GM10266 (cell line): ENCODE results near the gene ATP10D.
"Not testable (repeated sequence)": the region's sequence is repeated elsewhere in the genome, so short reads cannot be mapped to it uniquely, and the experiment has no call there.

ENCODE experiments used
- DNase-seq: peaks from one replicate; pipeline ENCODE4 v3.0.0; 2012; ENCODE audit errors: extremely low spot score
- TF ChIP-seq, protein P1 (sequence below): IDR thresholded peaks from 2 replicates; pipeline ENCODE4 v1.5.1; 2012; ENCODE audit warnings: mild to moderate bottlenecking, low read depth; ENCODE audit not compliant: control insufficient read depth, insufficient read depth; ENCODE audit errors: missing control alignments

ATP10D gene

DNA sequence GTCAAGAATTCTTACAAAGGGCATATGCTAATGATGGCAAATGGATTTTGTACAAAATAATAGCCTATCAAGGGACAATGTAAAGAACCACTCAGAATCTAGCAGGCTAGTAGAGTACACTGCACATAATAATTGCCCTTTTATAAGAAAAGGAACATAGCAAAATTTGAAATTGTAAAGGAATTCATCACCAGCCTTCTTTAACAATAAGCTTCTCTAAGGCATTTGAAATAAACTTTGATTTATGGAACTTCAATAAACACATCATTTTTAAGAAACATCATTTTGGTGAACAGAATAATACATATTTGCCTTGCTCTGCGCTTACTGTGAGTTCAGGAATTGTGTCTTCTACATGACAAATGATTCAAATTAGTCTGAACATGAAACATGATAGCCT lies 9.7 kb upstream of the ATP10D start:
- TF ChIP-seq, protein P1, sequence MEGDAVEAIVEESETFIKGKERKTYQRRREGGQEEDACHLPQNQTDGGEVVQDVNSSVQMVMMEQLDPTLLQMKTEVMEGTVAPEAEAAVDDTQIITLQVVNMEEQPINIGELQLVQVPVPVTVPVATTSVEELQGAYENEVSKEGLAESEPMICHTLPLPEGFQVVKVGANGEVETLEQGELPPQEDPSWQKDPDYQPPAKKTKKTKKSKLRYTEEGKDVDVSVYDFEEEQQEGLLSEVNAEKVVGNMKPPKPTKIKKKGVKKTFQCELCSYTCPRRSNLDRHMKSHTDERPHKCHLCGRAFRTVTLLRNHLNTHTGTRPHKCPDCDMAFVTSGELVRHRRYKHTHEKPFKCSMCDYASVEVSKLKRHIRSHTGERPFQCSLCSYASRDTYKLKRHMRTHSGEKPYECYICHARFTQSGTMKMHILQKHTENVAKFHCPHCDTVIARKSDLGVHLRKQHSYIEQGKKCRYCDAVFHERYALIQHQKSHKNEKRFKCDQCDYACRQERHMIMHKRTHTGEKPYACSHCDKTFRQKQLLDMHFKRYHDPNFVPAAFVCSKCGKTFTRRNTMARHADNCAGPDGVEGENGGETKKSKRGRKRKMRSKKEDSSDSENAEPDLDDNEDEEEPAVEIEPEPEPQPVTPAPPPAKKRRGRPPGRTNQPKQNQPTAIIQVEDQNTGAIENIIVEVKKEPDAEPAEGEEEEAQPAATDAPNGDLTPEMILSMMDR: no peak
- no peak for DNase-seq

DNA sequence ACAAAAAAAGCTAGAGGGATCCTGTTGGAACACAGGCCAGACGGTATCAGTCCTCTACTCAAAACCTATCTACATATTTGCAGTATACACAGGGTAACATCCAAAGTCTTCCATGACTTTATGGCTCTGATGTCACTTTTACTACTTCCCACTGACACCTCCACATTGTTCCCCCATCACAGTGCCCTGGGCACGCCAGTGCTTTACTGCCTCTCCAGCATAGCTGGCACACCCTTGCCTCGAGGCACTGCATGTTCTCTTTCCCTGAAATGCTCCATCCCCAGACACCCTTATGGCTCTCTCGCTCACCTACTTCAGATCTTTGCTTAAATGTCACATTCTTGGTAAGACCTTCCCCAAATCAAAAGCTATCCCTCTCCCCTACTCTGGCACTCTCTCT lies 6.3 kb upstream of the ATP10D start:
- no peak for DNase-seq
- TF ChIP-seq, protein P1: no peak

DNA sequence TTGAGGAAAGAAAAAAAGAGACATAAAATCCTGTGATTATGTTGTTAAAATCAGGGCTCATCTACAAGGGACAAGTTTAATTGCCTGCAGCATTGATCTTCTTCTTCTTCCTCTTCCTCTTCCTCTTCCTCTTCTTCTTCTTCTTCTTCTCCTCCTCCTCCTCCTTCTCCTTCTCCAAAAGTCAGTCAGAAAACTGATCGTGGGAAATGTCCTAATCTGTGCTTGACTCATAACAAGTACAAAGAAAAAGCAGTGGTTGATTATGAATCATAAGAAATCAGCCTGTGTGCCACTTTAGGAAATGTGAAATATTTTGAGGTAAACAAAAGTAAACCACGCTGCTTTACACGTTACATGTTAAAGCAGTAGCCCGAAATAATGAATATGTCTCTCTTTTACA lies 2.7 kb upstream of the ATP10D start:
- no peak for DNase-seq
- TF ChIP-seq, protein P1: no peak

DNA sequence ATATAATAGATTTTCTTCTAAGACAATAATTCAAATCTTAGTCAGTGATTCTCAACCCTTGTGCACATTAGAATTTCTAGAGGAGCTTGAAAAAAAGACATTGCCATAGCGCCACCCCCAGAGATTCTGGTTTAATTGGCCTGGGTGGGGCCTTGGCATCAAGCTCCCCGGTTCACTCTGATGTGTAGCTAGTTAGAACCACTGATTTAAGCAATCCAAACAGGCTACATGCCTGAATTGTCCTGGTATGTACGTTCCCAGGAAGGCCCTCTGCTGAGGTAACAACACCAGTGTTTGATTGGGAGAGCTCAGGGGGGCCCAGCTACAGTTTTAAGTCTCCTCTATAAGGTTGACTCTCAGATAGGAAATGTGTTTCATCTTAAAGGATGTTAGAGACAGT lies 1.3 kb upstream of the ATP10D start:
- TF ChIP-seq, protein P1: peak; percentile 23
- DNase-seq: no peak

DNA sequence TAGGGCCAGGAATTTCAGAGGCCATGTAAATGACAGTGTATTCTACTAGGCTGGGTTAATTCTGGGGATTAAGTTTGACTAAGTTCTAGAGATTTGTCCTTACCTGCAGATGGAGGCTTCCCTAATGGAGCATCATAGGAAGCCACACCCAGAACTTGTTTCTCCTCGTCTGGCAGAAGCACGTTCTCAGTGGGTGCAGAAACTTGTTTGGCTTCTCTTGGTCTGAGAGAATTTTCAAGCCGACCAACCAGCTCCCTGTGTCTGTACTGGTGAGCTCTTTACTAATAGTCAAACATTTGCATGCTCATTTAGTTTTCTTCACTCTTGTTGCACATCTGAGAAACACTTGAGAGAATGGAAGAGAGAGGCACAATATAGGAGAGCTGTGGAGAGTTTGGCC lies 907 bp upstream of the ATP10D start:
- DNase-seq: no peak
- TF ChIP-seq, protein P1: no peak

DNA sequence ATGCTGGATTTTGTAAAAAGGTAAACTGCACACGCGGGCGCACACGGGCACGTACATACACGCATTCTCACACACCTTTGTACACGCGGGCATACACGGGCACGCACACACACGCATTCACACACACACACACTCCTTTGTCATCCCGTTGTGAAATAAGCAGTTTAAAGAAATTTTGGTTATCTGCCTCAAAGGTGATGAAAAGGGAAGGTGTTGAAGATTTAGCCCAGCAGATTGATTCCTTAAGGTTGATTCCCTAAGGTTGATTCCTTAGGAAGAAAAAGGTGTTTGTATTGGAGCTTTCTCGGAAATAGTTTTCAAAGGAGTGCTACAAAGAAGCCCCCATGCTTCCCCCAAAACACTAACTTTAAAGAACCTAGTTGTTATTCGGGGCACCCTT lies 693 bp downstream of the ATP10D start:
- DNase-seq: no peak
- TF ChIP-seq, protein P1: no peak

DNA sequence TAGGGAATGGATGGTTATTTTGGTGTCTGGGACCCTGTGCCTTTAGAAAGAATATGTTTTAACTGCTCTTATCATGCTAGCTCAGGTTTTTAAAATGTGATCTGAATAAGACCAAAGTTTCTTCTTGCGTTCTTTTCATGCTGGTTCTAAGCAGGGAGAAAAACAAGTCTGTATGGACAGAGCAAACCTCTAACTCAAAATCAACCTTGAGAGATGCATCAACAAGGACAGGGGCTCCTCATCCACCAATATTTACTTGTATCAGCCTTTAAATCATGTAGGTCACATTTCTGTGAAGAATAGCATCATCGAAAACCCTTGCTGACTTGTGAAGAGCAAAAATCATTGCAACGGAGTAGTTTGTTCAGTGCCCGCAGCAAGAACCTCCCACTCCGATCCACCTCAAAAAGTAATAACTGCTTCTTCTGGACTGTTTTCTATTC lies 1.2 kb downstream of the ATP10D start:
- no peak for DNase-seq
- TF ChIP-seq, protein P1: no peak

DNA sequence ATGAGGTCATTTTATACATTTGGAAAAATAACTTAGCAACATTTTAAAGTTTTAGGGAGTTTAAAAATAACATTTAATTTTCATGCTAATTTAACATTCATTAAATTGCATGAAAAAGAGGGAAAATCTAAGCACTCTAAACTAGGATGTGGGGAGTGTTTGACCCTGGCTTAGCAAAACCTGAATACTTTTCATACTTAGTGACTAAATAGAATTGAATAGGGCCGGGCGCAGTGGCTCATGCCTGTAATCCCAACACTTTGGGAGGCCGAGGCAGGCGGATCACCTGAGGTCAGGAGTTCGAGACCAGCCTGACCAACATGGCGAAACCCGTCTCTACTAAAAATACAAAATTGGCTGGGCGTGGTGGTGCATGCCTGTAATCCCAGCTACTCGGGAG lies 1.7 kb downstream of the ATP10D start:
- DNase-seq: not testable (repeated sequence)
